ENCODE data around the gene ENDOV. TPM values are rescaled to one million over a fixed set of nuclear protein-coding genes. Genes with fewer than 3 reads are reported as not detected.
A peak's percentile ranks its signal among the peaks of the same experiment; 100 is the strongest.

Gene ENDOV
- total and polyA plus RNA-seq, 2 donors from 2014 or later: 20.3 to 28.0 TPM

GRCh38 chr17:80416260-80416939, 1.4 kb downstream of the ENDOV start:
- DNase-seq (no peak), FAIRE-seq (no peak)
- H3K9ac ChIP-seq (ENCODE audit: low read length in 3 of 3): no peak overlapping the region
- H3K4me3 ChIP-seq (ENCODE audit: low read length in 3 of 3): peak overlapping the region in 2 of 3 donors; percentile 17 to 99
- no peak overlapping the region for H3K27ac ChIP-seq (ENCODE audit: low read depth in 2 of 2, low read length in 2 of 2)
- intact Hi-C loops (cut with DNase I): no loop called here
- no peaks in the 10 kb centered on the region for H3K9me3 ChIP-seq (ENCODE audit: control insufficient read depth in 2 of 3, insufficient read depth in 1 of 3, low read length in 3 of 3)
- no peak for TF ChIP-seq CTCF (IDR thresholded peaks at IDR 0.05; ENCODE audit: borderline replicate concordance, extremely low read depth, insufficient read depth)
- peaks cover 0 to 9% (median 3%) of the 10 kb centered on the region in 3 donors for H3K4me1 ChIP-seq (ENCODE audit: control insufficient read depth in 2 of 3, insufficient read depth in 2 of 3, low read depth in 1 of 3, low read length in 3 of 3)
- peaks cover 0 to 4% (median 3%) of the 10 kb centered on the region in 3 donors for H3K36me3 ChIP-seq (ENCODE audit: control insufficient read depth in 2 of 3, insufficient read depth in 3 of 3, low read length in 3 of 3)
- H3K27me3 ChIP-seq (ENCODE audit: control insufficient read depth, insufficient read depth, low read length): no peaks in the 10 kb centered on the region

- DNase-seq: no peak
- no peaks in the 10 kb centered on the region for H3K9me3 ChIP-seq (ENCODE audit: control insufficient read depth in 2 of 3, insufficient read depth in 1 of 3, low read length in 3 of 3)
- H3K27me3 ChIP-seq (ENCODE audit: control insufficient read depth, insufficient read depth, low read length): no peaks in the 10 kb centered on the region
- no peak for FAIRE-seq
- no peak overlapping the region for H3K4me3 ChIP-seq (ENCODE audit: low read length in 3 of 3)
- no peak for TF ChIP-seq CTCF (IDR thresholded peaks at IDR 0.05; ENCODE audit: borderline replicate concordance, extremely low read depth, insufficient read depth)
- peaks cover 0 to 9% (median 3%) of the 10 kb centered on the region in 3 donors for H3K4me1 ChIP-seq (ENCODE audit: control insufficient read depth in 2 of 3, insufficient read depth in 2 of 3, low read depth in 1 of 3, low read length in 3 of 3)
- intact Hi-C loops (cut with DNase I): no loop called here
- no peak overlapping the region for H3K27ac ChIP-seq (ENCODE audit: low read depth in 2 of 2, low read length in 2 of 2)
- H3K36me3 ChIP-seq (ENCODE audit: control insufficient read depth in 2 of 3, insufficient read depth in 3 of 3, low read length in 3 of 3): peaks cover 0 to 4% (median 3%) of the 10 kb centered on the region in 3 donors
- H3K9ac ChIP-seq (ENCODE audit: low read length in 3 of 3): no peak overlapping the region
Measured at GRCh38 chr17:80416940-80417293, 1.9 kb downstream of the ENDOV start.

GRCh38 chr17:80418589-80418988, 3.6 kb downstream of the ENDOV start:
- intact Hi-C loops (cut with DNase I): no loop called here
- H3K9me3 ChIP-seq (ENCODE audit: control insufficient read depth in 2 of 3, insufficient read depth in 1 of 3, low read length in 3 of 3): no peaks in the 10 kb centered on the region
- H3K4me1 ChIP-seq (ENCODE audit: control insufficient read depth in 2 of 3, insufficient read depth in 2 of 3, low read depth in 1 of 3, low read length in 3 of 3): peaks cover 0 to 13% (median 3%) of the 10 kb centered on the region in 3 donors
- FAIRE-seq (no peak), DNase-seq (no peak)
- no peaks in the 10 kb centered on the region for H3K27me3 ChIP-seq (ENCODE audit: control insufficient read depth, insufficient read depth, low read length)
- no peak for TF ChIP-seq CTCF (IDR thresholded peaks at IDR 0.05; ENCODE audit: borderline replicate concordance, extremely low read depth, insufficient read depth)
- no peak overlapping the region for H3K27ac ChIP-seq (ENCODE audit: low read depth in 2 of 2, low read length in 2 of 2)
- H3K9ac ChIP-seq (ENCODE audit: low read length in 3 of 3): no peak overlapping the region
- no peak overlapping the region for H3K4me3 ChIP-seq (ENCODE audit: low read length in 3 of 3)
- peaks cover 0 to 4% (median 3%) of the 10 kb centered on the region in 3 donors for H3K36me3 ChIP-seq (ENCODE audit: control insufficient read depth in 2 of 3, insufficient read depth in 3 of 3, low read length in 3 of 3)

Data from kidney (tissue), 14 donors.